Lung (tissue), 12 donors: ENCODE results near the gene LSM2. TPM values are rescaled to one million over a fixed set of nuclear protein-coding genes. Genes with fewer than 3 reads are reported as not detected.

Source experiments
- ATAC-seq: fragments of 200-7000 bp; cut with Tn5 transposase; one replicate; pipeline ENCODE4 v1.9.1; 2020; ENCODE audit warnings: moderate number of reproducible peaks; ENCODE audit not compliant: insufficient read depth, low FRiP score
- DNase-seq, 3 donors: peaks; one replicate each; pipeline ENCODE4 v3.0.0-alpha.2; 2013 to 2017
- H3K27ac ChIP-seq, 2 donors: one replicate each; pipeline ENCODE4 v1.5.1; 2013; ENCODE audit warnings: mild to moderate bottlenecking in 2 of 2, moderate library complexity in 2 of 2, control low read depth in 1 of 2, inconsistent platforms in 1 of 2, low read depth in 1 of 2, low read length in 1 of 2
- H3K27me3 ChIP-seq, 3 donors: one replicate each; pipeline ENCODE4 v1.5.1; 2013; ENCODE audit warnings: low read length in 2 of 3; ENCODE audit not compliant: control insufficient read depth in 3 of 3, insufficient read depth in 3 of 3
- H3K36me3 ChIP-seq, 4 donors: one replicate each; pipeline ENCODE4 v1.5.1; 2013; ENCODE audit warnings: low read length in 4 of 4, mild to moderate bottlenecking in 1 of 4, moderate library complexity in 1 of 4; ENCODE audit not compliant: control insufficient read depth in 4 of 4, insufficient read depth in 4 of 4
- H3K4me1 ChIP-seq, 5 donors: one replicate each; pipeline ENCODE4 v1.5.1; 2013; ENCODE audit warnings: low read length in 5 of 5, mild to moderate bottlenecking in 2 of 5, moderate library complexity in 1 of 5; ENCODE audit not compliant: control insufficient read depth in 5 of 5, insufficient read depth in 5 of 5
- H3K4me3 ChIP-seq: one replicate; pipeline ENCODE4 v1.5.1; 2013; ENCODE audit warnings: mild to moderate bottlenecking, control low read depth, moderate library complexity
- H3K9ac ChIP-seq, 2 donors: one replicate each; pipeline ENCODE4 v1.5.1; 2013; ENCODE audit warnings: low read length in 2 of 2, control low read depth in 1 of 2; ENCODE audit not compliant: insufficient read depth in 1 of 2
- H3K9me3 ChIP-seq, 4 donors: one replicate each; pipeline ENCODE4 v1.5.1; 2013; ENCODE audit warnings: low read length in 3 of 4, mild to moderate bottlenecking in 1 of 4, moderate library complexity in 1 of 4; ENCODE audit not compliant: control insufficient read depth in 4 of 4, insufficient read depth in 3 of 4
- CTCF ChIP-seq: IDR thresholded peaks from 2 replicates; pipeline ENCODE4 v1.5.1; 2012; ENCODE audit warnings: mild to moderate bottlenecking; ENCODE audit errors: control extremely low read depth, extremely low read depth
- WGBS, 2 donors: extraction: QIAGEN DNeasy Blood & Tissue Kit; methylation state at CpG; one replicate each; pipeline ENCODE4 v1.1.7; 2013; 5-methylcytosine and 5-hydroxymethylcytosine counted together
- polyA plus RNA-seq, 2 donors: library from polyadenylated mRNA; stranded (reverse); fragments of 200-250 nt; gene quantifications; one replicate each; pipeline ENCODE4 v1.2.1, GENCODE V29; 2013
- total RNA-seq, 2 donors: library from RNA; depleted of rRNA in 1 of 2; stranded (reverse); fragments of >200 nt in 1 of 2; gene quantifications; one replicate each; pipeline ENCODE4 v1.2.1, GENCODE V29; 2014 to 2021
- donor health status: control.
- donor health status: control.
- donor health status: Bipolar disorder and iron deficiency.
- donor health status: healthy.
- donor health status: DM: yes; HTN: yes; CAD: no.

The LSM2 gene
- total and polyA plus RNA-seq, 4 donors: 22.0 to 66.7 (median 45.7) TPM

GRCh38 chr6:31834367-31835250 lies 27.8 kb upstream of the LSM2 start:
- H3K4me3 ChIP-seq: peak overlapping the region; percentile 86
- ATAC-seq (peak; percentile 82), DNase-seq (peak; percentile 91 to 96 (median 95))
- H3K36me3 ChIP-seq: peaks cover 9 to 32% (median 25%) of the 10 kb centered on the region in 4 donors
- peaks cover 7 to 32% (median 14%) of the 10 kb centered on the region in 5 donors for H3K4me1 ChIP-seq
- no peaks in the 10 kb centered on the region for H3K9me3 ChIP-seq
- H3K9ac ChIP-seq: peak overlapping the region; percentile 82 to 98
- WGBS, 2 donors: 0% methylated on average over 58 to 59 of the region's 59 CpGs
- H3K27me3 ChIP-seq: no peaks in the 10 kb centered on the region
- peak overlapping the region; percentile 92 to 93 for H3K27ac ChIP-seq
- TF ChIP-seq CTCF: no peak

GRCh38 chr6:31831350-31832215 lies 24.8 kb upstream of the LSM2 start:
- ATAC-seq (no peak), DNase-seq (no peak)
- H3K36me3 ChIP-seq: peaks cover 0 to 8% (median 2%) of the 10 kb centered on the region in 4 donors
- no peaks in the 10 kb centered on the region for H3K27me3 ChIP-seq
- no peaks in the 10 kb centered on the region for H3K9me3 ChIP-seq
- WGBS, 2 donors: 72 to 77% methylated on average over 15 of the region's 15 CpGs
- no peak overlapping the region for H3K27ac ChIP-seq
- no peak for TF ChIP-seq CTCF
- H3K4me3 ChIP-seq: no peak overlapping the region
- H3K4me1 ChIP-seq: peaks cover 3 to 20% (median 4%) of the 10 kb centered on the region in 5 donors
- H3K9ac ChIP-seq: no peak overlapping the region

GRCh38 chr6:31830886-31831335 lies 24.1 kb upstream of the LSM2 start:
- Histone ChIP-seq H3K4me3 (peak overlapping the region; percentile 27), H3K27ac (peak overlapping the region in 1 of 2 donors; percentile 58), H3K9me3 (no peaks in the 10 kb centered on the region), H3K9ac (peak overlapping the region in 1 of 2 donors; percentile 78), H3K27me3 (no peaks in the 10 kb centered on the region), H3K36me3 (peaks cover 0 to 8% (median 0%) of the 10 kb centered on the region in 4 donors), H3K4me1 (peaks cover 0 to 20% (median 7%) of the 10 kb centered on the region in 5 donors)
- TF ChIP-seq CTCF: no peak
- ATAC-seq (no peak), DNase-seq (no peak)
- WGBS, 2 donors: 51 to 55% methylated on average over 6 of the region's 6 CpGs
